C4-2B (cell line): ENCODE measurements around the gene CYYR1.

Source experiments
- H3K27ac ChIP-seq: fragments of 450-650 bp; 2 replicates; pipeline ENCODE4 v1.5.1; 2017
- ZFX ChIP-seq: fragments of 450-650 bp; IDR thresholded peaks from 2 replicates; pipeline ENCODE4 v1.6.1; 2017
- TF ChIP-seq, protein P1 (sequence below): fragments of 450-650 bp; conservative IDR thresholded peaks from 2 replicates; pipeline ENCODE4 v1.5.1; 2017; ENCODE audit warnings: mild to moderate bottlenecking

Gene CYYR1

DNA sequence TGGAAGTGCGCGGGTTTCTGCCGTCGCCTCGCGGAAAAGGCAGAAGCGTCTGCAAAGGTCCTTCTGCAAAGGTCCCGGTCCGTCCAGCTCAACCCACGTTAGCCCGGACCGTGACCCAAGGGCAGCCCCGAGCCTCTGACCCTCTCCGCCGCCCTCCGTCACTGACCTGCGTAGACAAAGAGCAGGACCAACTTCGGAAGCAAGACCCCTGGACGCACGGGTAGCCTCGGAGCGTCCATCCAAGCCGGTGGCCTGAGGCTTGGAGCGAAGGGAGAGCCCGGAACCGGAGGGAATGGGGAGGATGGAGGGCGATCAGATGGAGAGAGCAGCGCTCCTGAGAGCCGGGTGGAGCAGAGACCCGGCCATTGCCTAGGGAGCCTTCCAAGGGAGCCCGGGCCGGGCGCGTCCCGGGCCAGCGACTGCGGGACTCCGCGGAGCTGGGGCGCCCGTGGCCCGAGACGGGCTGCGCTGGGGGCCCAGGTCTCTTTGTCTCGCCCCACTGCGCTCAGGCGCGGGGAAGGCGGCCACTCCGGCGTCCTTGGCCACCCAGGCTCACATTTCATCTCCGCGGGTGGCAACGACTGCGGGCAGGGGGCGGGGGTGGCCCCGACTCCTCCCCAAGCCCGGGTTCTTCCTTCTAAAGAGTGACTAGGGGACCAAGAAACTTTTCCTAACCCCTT, at the start of gene CYYR1:
TSS of gene CYYR1 (minus strand) at position 585 of the 680 bp plus-strand sequence. CDS start at position 239, 346 bp downstream.
- no peak within 1 kb of the TSS for H3K27ac ChIP-seq
- TF ChIP-seq, protein P1, sequence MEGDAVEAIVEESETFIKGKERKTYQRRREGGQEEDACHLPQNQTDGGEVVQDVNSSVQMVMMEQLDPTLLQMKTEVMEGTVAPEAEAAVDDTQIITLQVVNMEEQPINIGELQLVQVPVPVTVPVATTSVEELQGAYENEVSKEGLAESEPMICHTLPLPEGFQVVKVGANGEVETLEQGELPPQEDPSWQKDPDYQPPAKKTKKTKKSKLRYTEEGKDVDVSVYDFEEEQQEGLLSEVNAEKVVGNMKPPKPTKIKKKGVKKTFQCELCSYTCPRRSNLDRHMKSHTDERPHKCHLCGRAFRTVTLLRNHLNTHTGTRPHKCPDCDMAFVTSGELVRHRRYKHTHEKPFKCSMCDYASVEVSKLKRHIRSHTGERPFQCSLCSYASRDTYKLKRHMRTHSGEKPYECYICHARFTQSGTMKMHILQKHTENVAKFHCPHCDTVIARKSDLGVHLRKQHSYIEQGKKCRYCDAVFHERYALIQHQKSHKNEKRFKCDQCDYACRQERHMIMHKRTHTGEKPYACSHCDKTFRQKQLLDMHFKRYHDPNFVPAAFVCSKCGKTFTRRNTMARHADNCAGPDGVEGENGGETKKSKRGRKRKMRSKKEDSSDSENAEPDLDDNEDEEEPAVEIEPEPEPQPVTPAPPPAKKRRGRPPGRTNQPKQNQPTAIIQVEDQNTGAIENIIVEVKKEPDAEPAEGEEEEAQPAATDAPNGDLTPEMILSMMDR, result no peak
- TF ChIP-seq ZFX, result no peak

DNA sequence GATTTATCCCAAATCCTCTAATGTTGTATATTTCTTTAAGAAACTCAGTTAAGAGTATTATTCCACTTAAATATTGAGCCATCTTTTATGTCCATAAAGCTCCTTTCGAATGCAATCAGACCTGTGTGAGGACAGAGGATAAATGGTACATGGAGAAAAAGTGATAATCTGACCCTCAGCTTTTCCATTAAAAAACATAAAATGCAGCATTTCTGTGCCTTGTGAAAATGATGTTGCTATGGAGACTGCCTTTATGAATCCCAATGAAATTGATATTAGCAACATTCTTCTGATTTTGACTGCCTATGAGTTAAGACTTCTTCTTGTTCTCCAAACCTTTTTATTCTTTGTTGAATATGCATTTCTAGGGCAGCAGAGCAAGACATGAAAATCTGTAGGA, 44.1 kb upstream of the CYYR1 start:
- TF ChIP-seq ZFX, result no peak
- TF ChIP-seq, protein P1, result no peak
- H3K27ac ChIP-seq, result no peak overlapping the region

DNA sequence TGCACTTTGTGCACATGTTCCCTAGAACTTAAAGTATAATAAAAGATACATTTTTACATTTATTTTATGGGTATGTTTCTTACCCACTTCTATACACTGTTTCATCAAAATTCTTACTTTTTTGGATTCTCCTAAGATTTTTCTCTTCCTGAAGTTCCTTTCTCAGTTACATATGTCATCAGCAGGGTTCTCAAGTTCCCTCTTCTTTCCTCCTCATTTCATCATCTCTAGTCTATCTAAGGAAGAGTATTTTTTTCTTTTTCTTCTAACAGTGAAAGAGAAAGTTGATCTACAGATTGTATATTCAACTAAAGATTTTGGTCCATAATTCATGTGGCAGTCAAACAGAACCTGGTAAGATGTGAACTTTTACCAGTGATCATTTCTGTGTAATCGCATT, 41.2 kb upstream of the CYYR1 start:
- no peak overlapping the region for H3K27ac ChIP-seq
- TF ChIP-seq, protein P1, result no peak
- no peak for TF ChIP-seq ZFX

DNA sequence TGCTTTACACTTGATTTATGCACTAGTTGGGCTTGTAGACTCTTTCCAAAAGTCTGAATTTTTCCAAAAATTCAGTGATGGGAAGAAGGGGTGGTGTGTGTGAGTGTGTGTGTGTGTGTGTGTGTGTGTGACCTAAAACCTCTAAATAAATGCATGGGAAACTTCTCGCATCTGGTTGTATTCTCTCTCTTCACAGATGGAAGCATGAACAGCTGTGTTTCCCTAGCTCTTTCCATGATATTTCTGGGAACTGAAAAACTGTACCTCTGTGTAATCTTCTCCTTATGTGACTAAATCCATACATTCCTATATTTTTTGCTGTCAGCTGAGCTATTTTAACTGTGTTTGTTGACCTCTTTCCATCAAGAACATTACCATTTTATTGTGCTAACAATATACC, 26.2 kb upstream of the CYYR1 start:
- no peak overlapping the region for H3K27ac ChIP-seq
- TF ChIP-seq, protein P1, result no peak
- TF ChIP-seq ZFX, result no peak

DNA sequence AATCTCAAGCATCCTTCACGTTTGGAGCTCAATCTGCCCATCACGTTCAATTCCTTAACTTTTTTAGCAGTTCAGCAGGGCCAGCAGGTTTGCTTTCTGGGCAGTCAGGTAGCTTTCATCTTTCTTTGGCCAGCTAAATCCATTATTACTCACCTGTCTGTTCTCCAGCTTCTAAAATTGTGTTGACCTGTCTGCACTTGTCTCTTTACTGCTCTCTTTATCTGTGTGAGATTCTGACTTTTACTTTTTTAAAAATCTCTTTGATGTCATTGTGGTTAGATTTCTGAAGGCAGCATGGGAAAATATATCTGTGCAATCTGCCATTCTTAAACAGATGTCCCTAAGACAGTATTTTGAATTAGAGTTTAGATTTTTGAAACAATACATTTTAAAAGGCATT, 24.9 kb upstream of the CYYR1 start:
- TF ChIP-seq, protein P1, result no peak
- no peak for TF ChIP-seq ZFX

DNA sequence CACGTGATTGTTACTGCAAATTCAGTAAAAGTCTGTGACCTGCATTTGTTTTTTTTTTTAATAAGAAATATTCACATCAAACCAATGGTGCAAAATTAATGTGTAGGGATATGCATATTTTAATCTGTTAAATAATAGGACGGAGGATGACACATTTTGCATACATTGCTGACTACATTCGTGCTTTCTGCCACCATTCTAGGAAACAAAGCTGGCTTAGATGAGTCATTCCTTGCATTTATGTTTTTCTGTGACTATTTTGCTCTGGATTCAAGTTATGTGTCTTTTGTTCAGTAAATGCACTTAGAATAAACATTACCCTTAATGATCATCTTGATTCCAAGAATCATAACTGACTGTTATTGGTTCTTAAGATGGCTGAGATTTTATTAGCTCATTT, 23.9 kb upstream of the CYYR1 start:
- TF ChIP-seq, protein P1, result no peak
- TF ChIP-seq ZFX, result no peak
- no peak overlapping the region for H3K27ac ChIP-seq

More for the DNA sequence above, 24.9 kb upstream of the CYYR1 start:
- H3K27ac ChIP-seq, result no peak overlapping the region

DNA sequence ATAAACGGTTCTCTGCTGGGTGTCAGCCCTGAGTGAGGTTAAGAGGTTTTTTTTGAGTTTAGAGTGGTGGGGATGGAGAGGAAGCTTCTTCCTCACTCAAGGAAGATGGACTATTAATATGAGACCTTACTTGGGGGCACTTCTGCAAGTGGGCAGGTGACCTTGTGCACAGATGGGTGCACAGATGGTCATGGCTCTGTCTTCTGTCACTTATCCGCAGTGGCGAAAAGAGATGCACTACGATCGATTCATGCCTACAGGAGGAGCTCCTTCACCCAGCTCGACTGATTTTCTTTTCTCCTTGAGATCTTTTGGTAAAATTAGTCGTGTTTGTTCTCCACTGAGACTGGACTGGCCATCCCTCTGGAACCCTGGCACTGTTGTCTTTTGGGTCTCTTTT, 22.9 kb upstream of the CYYR1 start:
- TF ChIP-seq, protein P1, result no peak
- TF ChIP-seq ZFX, result no peak
- no peak overlapping the region for H3K27ac ChIP-seq
